ENCODE results near the gene CCN6. TPM values are rescaled to one million over a fixed set of nuclear protein-coding genes. Genes with fewer than 3 reads are reported as not detected.

Gene CCN6
- total RNA-seq, 1 experiment from 2014 or later, result not detected

DNA sequence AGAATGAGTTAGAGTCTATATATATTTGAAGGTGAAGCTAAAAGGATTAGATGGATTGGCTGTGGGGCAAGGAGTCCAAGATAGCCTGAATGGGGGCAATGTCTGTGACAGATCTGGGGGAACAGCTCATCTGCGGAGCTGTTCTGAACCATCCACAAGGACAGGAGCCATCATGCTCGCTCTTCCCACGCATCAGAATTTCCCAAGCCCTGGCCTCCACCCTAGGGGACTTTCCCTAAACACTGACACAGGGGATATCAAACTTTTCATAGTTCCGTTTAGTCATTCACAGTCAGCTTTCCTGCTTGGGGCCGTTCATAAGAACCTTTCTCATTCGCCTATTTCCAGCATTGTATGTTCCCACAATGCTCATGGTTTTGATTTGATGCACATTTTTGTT lies 37.6 kb upstream of the CCN6 start:
- no peak for TF ChIP-seq EZH2phosphoT487 (IDR thresholded peaks at IDR 0.05; ENCODE audit: borderline replicate concordance)
- TF ChIP-seq ZNF274 (IDR thresholded peaks at IDR 0.05; ENCODE audit: low read depth, low read length), result no peak
- no TSS peak for BruUV-seq (replicated peaks)
- Histone ChIP-seq H3K9me3 (ENCODE audit: control insufficient read depth in 1 of 2, insufficient read depth in 1 of 2, low read depth in 1 of 2, low read length in 2 of 2) (no peaks in the 10 kb centered on the region), H3K79me2 (ENCODE audit: insufficient read depth, low read length) (no peaks in the 10 kb centered on the region), H3K36me3 (ENCODE audit: control insufficient read depth in 1 of 2, insufficient read depth in 2 of 2, low read length in 2 of 2) (no peaks in the 10 kb centered on the region), H3K9me2 (ENCODE audit: insufficient read depth) (no peaks in the 10 kb centered on the region), H3K27ac (ENCODE audit: low read depth, low read length) (no peak overlapping the region), H3K27me3 (ENCODE audit: insufficient read depth, low read length) (no peaks in the 10 kb centered on the region), H3K4me3 (replicated peaks in 1 of 2; ENCODE audit: low read depth in 1 of 2, low read length in 2 of 2) (no peak overlapping the region), H2AFZ (ENCODE audit: low read depth, low read length, poor library complexity, severe bottlenecking) (no peak overlapping the region), H3K4me1 (ENCODE audit: control insufficient read depth in 1 of 2, insufficient read depth in 2 of 2, low read length in 2 of 2) (no peaks in the 10 kb centered on the region), H4K20me1 (ENCODE audit: insufficient read depth) (no peaks in the 10 kb centered on the region), H3K9ac (ENCODE audit: low read length) (no peak overlapping the region), H3K4me2 (ENCODE audit: low read length) (no peak overlapping the region)
- ChIA-PET CTCF (no interaction called here), RAD21 (ENCODE audit: low non-redundant PET in 1 of 2, low total read pairs in 2 of 2, uncharacterized antibody in 2 of 2, unreplicated experiment in 2 of 2) (no interaction called here), POLR2A (no interaction called here)
- ATAC-seq (no peak), DNase-seq (ENCODE audit: low read depth, low spot score) (no peak)
- intact Hi-C loops (cut with micrococcal nuclease), result no loop called here

DNA sequence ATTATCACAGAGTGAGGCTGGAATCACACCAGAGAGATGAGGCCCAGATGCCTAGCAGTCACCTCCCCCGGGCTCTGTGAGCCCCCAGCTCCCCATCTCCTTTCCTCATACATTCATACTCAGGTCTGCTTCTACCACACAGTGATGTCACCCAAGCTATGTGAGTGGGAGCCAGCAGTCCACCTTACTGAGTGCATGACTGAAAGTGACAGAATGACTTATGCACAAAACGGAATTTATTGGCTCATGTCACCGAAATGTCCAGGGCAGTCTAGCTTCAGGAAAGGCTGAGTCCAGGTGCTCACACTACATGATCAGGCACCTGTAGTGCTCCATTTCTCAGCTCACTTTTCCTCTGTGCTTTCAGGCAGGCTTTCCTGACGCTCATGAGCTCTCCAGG lies 36.7 kb upstream of the CCN6 start:
- Histone ChIP-seq H4K20me1 (ENCODE audit: insufficient read depth) (no peaks in the 10 kb centered on the region), H2AFZ (ENCODE audit: low read depth, low read length, poor library complexity, severe bottlenecking) (no peak overlapping the region), H3K79me2 (ENCODE audit: insufficient read depth, low read length) (no peaks in the 10 kb centered on the region), H3K27ac (ENCODE audit: low read depth, low read length) (no peak overlapping the region), H3K4me1 (ENCODE audit: control insufficient read depth in 1 of 2, insufficient read depth in 2 of 2, low read length in 2 of 2) (no peaks in the 10 kb centered on the region), H3K9me3 (ENCODE audit: control insufficient read depth in 1 of 2, insufficient read depth in 1 of 2, low read depth in 1 of 2, low read length in 2 of 2) (no peaks in the 10 kb centered on the region), H3K27me3 (ENCODE audit: insufficient read depth, low read length) (no peaks in the 10 kb centered on the region), H3K36me3 (ENCODE audit: control insufficient read depth in 1 of 2, insufficient read depth in 2 of 2, low read length in 2 of 2) (no peaks in the 10 kb centered on the region), H3K9me2 (ENCODE audit: insufficient read depth) (no peaks in the 10 kb centered on the region), H3K9ac (ENCODE audit: low read length) (no peak overlapping the region), H3K4me3 (replicated peaks in 1 of 2; ENCODE audit: low read depth in 1 of 2, low read length in 2 of 2) (no peak overlapping the region), H3K4me2 (ENCODE audit: low read length) (no peak overlapping the region)
- intact Hi-C loops (cut with micrococcal nuclease), result no loop called here
- TF ChIP-seq, protein P1, sequence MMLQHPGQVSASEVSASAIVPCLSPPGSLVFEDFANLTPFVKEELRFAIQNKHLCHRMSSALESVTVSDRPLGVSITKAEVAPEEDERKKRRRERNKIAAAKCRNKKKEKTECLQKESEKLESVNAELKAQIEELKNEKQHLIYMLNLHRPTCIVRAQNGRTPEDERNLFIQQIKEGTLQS (IDR thresholded peaks at IDR 0.05), result no peak
- no peak for TF ChIP-seq EZH2 (IDR thresholded peaks at IDR 0.05)
- no peak for TF ChIP-seq FOSL1 (IDR thresholded peaks at IDR 0.05; ENCODE audit: low read depth)
- no peak for TF ChIP-seq POLR2AphosphoS5 (IDR thresholded peaks at IDR 0.05; ENCODE audit: low read depth, low read length)
- TF ChIP-seq, protein P2, sequence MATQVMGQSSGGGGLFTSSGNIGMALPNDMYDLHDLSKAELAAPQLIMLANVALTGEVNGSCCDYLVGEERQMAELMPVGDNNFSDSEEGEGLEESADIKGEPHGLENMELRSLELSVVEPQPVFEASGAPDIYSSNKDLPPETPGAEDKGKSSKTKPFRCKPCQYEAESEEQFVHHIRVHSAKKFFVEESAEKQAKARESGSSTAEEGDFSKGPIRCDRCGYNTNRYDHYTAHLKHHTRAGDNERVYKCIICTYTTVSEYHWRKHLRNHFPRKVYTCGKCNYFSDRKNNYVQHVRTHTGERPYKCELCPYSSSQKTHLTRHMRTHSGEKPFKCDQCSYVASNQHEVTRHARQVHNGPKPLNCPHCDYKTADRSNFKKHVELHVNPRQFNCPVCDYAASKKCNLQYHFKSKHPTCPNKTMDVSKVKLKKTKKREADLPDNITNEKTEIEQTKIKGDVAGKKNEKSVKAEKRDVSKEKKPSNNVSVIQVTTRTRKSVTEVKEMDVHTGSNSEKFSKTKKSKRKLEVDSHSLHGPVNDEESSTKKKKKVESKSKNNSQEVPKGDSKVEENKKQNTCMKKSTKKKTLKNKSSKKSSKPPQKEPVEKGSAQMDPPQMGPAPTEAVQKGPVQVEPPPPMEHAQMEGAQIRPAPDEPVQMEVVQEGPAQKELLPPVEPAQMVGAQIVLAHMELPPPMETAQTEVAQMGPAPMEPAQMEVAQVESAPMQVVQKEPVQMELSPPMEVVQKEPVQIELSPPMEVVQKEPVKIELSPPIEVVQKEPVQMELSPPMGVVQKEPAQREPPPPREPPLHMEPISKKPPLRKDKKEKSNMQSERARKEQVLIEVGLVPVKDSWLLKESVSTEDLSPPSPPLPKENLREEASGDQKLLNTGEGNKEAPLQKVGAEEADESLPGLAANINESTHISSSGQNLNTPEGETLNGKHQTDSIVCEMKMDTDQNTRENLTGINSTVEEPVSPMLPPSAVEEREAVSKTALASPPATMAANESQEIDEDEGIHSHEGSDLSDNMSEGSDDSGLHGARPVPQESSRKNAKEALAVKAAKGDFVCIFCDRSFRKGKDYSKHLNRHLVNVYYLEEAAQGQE (IDR thresholded peaks at IDR 0.05; ENCODE audit: low read depth), result no peak
- TF ChIP-seq ZNF274 (IDR thresholded peaks at IDR 0.05; ENCODE audit: low read depth, low read length), result no peak
- no peak for TF ChIP-seq CBX3 (IDR thresholded peaks at IDR 0.05; ENCODE audit: low read depth)
- no peak for TF ChIP-seq SRF (IDR thresholded peaks at IDR 0.05; ENCODE audit: low read depth)
- no peak for TF ChIP-seq ELF1 (IDR thresholded peaks at IDR 0.05; ENCODE audit: borderline replicate concordance, low read depth)
- no peak for TF ChIP-seq POLR2A (IDR thresholded peaks at IDR 0.05; ENCODE audit: borderline replicate concordance, extremely low read depth, insufficient read depth, insufficient read length)
- TF ChIP-seq, protein P3, sequence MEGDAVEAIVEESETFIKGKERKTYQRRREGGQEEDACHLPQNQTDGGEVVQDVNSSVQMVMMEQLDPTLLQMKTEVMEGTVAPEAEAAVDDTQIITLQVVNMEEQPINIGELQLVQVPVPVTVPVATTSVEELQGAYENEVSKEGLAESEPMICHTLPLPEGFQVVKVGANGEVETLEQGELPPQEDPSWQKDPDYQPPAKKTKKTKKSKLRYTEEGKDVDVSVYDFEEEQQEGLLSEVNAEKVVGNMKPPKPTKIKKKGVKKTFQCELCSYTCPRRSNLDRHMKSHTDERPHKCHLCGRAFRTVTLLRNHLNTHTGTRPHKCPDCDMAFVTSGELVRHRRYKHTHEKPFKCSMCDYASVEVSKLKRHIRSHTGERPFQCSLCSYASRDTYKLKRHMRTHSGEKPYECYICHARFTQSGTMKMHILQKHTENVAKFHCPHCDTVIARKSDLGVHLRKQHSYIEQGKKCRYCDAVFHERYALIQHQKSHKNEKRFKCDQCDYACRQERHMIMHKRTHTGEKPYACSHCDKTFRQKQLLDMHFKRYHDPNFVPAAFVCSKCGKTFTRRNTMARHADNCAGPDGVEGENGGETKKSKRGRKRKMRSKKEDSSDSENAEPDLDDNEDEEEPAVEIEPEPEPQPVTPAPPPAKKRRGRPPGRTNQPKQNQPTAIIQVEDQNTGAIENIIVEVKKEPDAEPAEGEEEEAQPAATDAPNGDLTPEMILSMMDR (IDR thresholded peaks at IDR 0.05 in 2 of 3, conservative IDR thresholded peaks at IDR 0.05 in 1 of 3; ENCODE audit: borderline replicate concordance in 1 of 3, insufficient read depth in 1 of 3, low read depth in 2 of 3, low read length in 2 of 3), result no peak
- DNase-seq (ENCODE audit: low read depth, low spot score) (no peak), ATAC-seq (no peak)
- RAD21 ChIA-PET (ENCODE audit: low non-redundant PET in 1 of 2, low total read pairs in 2 of 2, uncharacterized antibody in 2 of 2, unreplicated experiment in 2 of 2), result no interaction called here
- POLR2A ChIA-PET, result no interaction called here
- no TSS peak for BruUV-seq (replicated peaks)
- CTCF ChIA-PET, result no interaction called here

Data from HCT116 (cell line).